ENCODE measurements around the gene ARHGAP21. TPM values are rescaled to one million over a fixed set of nuclear protein-coding genes. Genes with fewer than 3 reads are reported as not detected.

ARHGAP21 gene
- total and polyA plus RNA-seq, 3 donors from 2014 or later, result 44.3 to 69.2 (median 66.9) TPM

GRCh38 chr10:24680647-24681524 is 42.8 kb downstream of the ARHGAP21 start:
- TF ChIP-seq CTCF (IDR thresholded peaks at IDR 0.05) (no peak), POLR2A (IDR thresholded peaks at IDR 0.05) (no peak)
- no peaks in the 10 kb centered on the region for H3K9me3 ChIP-seq
- H3K4me1 ChIP-seq, result peaks cover 6% of the 10 kb centered on the region
- H3K36me3 ChIP-seq (ENCODE audit: low read depth, missing control alignments), result no peaks in the 10 kb centered on the region
- no peaks in the 10 kb centered on the region for H3K27me3 ChIP-seq
- H3K27ac ChIP-seq, result no peak overlapping the region
- DNase-seq, result no peak
- no peak overlapping the region for H3K4me3 ChIP-seq
- intact Hi-C loops (cut with DNase I; ENCODE audit: low total_unique reads), result no loop called here
- 59 to 63% methylated on average over 3 of the region's 3 CpGs for WGBS, 2 donors

- no peak overlapping the region for H3K4me3 ChIP-seq
- TF ChIP-seq POLR2A (IDR thresholded peaks at IDR 0.05) (no peak), CTCF (IDR thresholded peaks at IDR 0.05) (no peak)
- intact Hi-C loops (cut with DNase I; ENCODE audit: low total_unique reads), result no loop called here
- no peak overlapping the region for H3K27ac ChIP-seq
- peaks cover 8% of the 10 kb centered on the region for H3K4me1 ChIP-seq
- H3K9me3 ChIP-seq, result no peaks in the 10 kb centered on the region
- WGBS, 2 donors, result 95 to 96% methylated on average over 2 of the region's 2 CpGs
- H3K36me3 ChIP-seq (ENCODE audit: low read depth, missing control alignments), result no peaks in the 10 kb centered on the region
- H3K27me3 ChIP-seq, result no peaks in the 10 kb centered on the region
- DNase-seq, result no peak
Observed at GRCh38 chr10:24678757-24679156, 44.9 kb downstream of the ARHGAP21 start.

- WGBS, 2 donors, result 90 to 93% methylated on average over 5 of the region's 5 CpGs
- no peak for DNase-seq
- Histone ChIP-seq H3K27me3 (no peaks in the 10 kb centered on the region), H3K27ac (no peak overlapping the region), H3K4me1 (peaks cover 8% of the 10 kb centered on the region), H3K9me3 (no peaks in the 10 kb centered on the region), H3K36me3 (ENCODE audit: low read depth, missing control alignments) (no peaks in the 10 kb centered on the region), H3K4me3 (no peak overlapping the region)
- intact Hi-C loops (cut with DNase I; ENCODE audit: low total_unique reads), result no loop called here
- no peak for TF ChIP-seq CTCF (IDR thresholded peaks at IDR 0.05)
- no peak for TF ChIP-seq POLR2A (IDR thresholded peaks at IDR 0.05)
Observed at GRCh38 chr10:24674892-24675632, 48.6 kb downstream of the ARHGAP21 start.

- intact Hi-C loops (cut with DNase I; ENCODE audit: low total_unique reads), result no loop called here
- H3K27ac ChIP-seq, result no peak overlapping the region
- no peak overlapping the region for H3K4me3 ChIP-seq
- no peak for DNase-seq
- no peaks in the 10 kb centered on the region for H3K36me3 ChIP-seq (ENCODE audit: low read depth, missing control alignments)
- WGBS, 2 donors, result 75 to 97% methylated on average over 3 of the region's 3 CpGs
- H3K27me3 ChIP-seq, result no peaks in the 10 kb centered on the region
- TF ChIP-seq POLR2A (IDR thresholded peaks at IDR 0.05), result no peak
- no peak for TF ChIP-seq CTCF (IDR thresholded peaks at IDR 0.05)
- H3K9me3 ChIP-seq, result no peaks in the 10 kb centered on the region
- peaks cover 4% of the 10 kb centered on the region for H3K4me1 ChIP-seq
Observed at GRCh38 chr10:24670964-24671670, 52.6 kb downstream of the ARHGAP21 start.

Measured in testis (tissue), 3 donors.